GM21367 (cell line): ENCODE results near the gene NOTCH1.

ENCODE experiments used
- ATAC-seq: cut with Tn5 transposase; IDR thresholded peaks from one replicate; pipeline ENCODE4 v1.9.1; 2021; ENCODE audit not compliant: unreplicated experiment

The NOTCH1 gene

GRCh38 chr9:136466155-136466541 is 79.7 kb downstream of the NOTCH1 start:
- ATAC-seq = no peak

GRCh38 chr9:136465500-136466154 is 80.2 kb downstream of the NOTCH1 start:
- ATAC-seq = no peak

- ATAC-seq = no peak
These were observed 81.6 kb downstream of the NOTCH1 start for GRCh38 chr9:136464241-136464640.

GRCh38 chr9:136463578-136463977 is 82.3 kb downstream of the NOTCH1 start:
- no peak for ATAC-seq

GRCh38 chr9:136462664-136463063 is 83.2 kb downstream of the NOTCH1 start:
- ATAC-seq = no peak

- no peak for ATAC-seq
These were observed 85.0 kb downstream of the NOTCH1 start for GRCh38 chr9:136460772-136461325.

GRCh38 chr9:136459425-136459824 is 86.4 kb downstream of the NOTCH1 start:
- no peak for ATAC-seq

- no peak for ATAC-seq
These were observed 88.5 kb downstream of the NOTCH1 start for GRCh38 chr9:136457326-136457725.

GRCh38 chr9:136456258-136456657 is 89.6 kb downstream of the NOTCH1 start:
- no peak for ATAC-seq

GRCh38 chr9:136455043-136456002 is 90.5 kb downstream of the NOTCH1 start:
- no peak for ATAC-seq

- ATAC-seq = no peak
These were observed 91.6 kb downstream of the NOTCH1 start for GRCh38 chr9:136454026-136454796.

GRCh38 chr9:136453326-136453725 is 92.5 kb downstream of the NOTCH1 start:
- ATAC-seq = no peak

- no peak for ATAC-seq
These were observed 94.5 kb downstream of the NOTCH1 start for GRCh38 chr9:136451221-136451877.

- no peak for ATAC-seq
These were observed 97.2 kb downstream of the NOTCH1 start for GRCh38 chr9:136448655-136449054.

GRCh38 chr9:136447173-136447778 is 98.6 kb downstream of the NOTCH1 start:
- no peak for ATAC-seq

- no peak for ATAC-seq
These were observed 100.0 kb downstream of the NOTCH1 start for GRCh38 chr9:136445799-136446198.
